Right lobe of liver (tissue), 4 donors: ENCODE data around the gene CDH4.

Experiments used
- POLR2A ChIP-seq: fragments of 450-650 bp; IDR thresholded peaks from one replicate; pipeline ENCODE4 v1.6.1; 2017; ENCODE audit warnings: antibody characterized with exemption, mild to moderate bottlenecking
- TF ChIP-seq, protein P1 (sequence below), 4 donors: fragments of 200-600 bp in 3 of 4; fragments of 450-650 bp in 1 of 4; IDR thresholded peaks; one replicate each; pipeline versions ENCODE4 v1.5.1 to v1.8.0; 2016 to 2022; ENCODE audit warnings: antibody characterized with exemption in 4 of 4, mild to moderate bottlenecking in 2 of 4
- donor health status: DM: no; HTN: no; CAD: no.
- donor health status: DM: no; HTN: no; CAD: no.
- donor health status: DM: no; HTN: yes; CAD: no.

DNA sequence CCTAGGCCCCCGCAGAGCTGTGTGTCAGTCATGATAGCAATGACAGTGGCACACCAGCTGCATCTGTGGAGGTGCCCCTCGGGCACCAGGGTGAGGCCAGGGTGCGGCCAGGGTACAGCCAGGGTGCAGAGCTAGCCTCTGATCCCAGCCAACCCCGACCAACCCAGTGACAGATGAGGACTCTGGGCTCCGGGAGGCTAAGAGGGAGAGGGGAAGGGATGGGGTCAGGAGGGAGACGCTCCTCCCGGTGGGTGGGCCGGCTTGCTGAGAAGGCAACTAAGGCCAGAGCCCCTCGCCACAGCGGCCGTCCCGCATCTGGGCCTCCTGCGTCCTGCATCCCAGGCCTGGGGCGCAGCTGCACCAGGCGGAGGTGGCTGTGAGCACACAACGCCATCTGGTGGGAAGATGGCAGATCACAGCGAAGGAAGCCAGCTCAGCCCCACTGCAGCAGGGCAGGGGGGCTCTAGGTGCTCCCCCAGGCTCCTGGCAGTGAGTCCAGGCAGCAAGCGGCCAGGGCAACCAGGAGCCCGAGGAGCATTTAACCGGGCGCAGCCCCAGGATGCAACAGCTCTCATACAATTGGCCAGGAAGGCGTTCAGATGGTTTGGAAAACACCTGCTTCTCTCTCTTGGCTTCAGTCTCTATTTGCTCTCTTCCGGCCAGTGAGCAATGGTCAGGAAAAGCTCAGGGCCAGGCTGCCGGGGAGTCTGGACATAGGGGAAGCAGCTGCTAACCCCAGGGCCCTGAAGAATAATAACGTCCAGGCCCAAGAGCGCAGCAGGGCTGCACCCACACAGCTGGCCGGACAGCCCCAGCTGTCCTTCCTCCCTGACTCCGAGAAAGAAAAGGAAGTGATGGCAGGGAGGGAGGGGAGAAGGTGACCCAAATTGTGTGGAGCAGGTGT is 644.2 kb downstream of the CDH4 start:
- TF ChIP-seq, protein P1, sequence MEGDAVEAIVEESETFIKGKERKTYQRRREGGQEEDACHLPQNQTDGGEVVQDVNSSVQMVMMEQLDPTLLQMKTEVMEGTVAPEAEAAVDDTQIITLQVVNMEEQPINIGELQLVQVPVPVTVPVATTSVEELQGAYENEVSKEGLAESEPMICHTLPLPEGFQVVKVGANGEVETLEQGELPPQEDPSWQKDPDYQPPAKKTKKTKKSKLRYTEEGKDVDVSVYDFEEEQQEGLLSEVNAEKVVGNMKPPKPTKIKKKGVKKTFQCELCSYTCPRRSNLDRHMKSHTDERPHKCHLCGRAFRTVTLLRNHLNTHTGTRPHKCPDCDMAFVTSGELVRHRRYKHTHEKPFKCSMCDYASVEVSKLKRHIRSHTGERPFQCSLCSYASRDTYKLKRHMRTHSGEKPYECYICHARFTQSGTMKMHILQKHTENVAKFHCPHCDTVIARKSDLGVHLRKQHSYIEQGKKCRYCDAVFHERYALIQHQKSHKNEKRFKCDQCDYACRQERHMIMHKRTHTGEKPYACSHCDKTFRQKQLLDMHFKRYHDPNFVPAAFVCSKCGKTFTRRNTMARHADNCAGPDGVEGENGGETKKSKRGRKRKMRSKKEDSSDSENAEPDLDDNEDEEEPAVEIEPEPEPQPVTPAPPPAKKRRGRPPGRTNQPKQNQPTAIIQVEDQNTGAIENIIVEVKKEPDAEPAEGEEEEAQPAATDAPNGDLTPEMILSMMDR (IDR thresholded peaks at IDR 0.05), result peak; percentile 39 to 77 (median 63)
- no peak for TF ChIP-seq POLR2A
